GM23338 (cell line): Measurements from ENCODE around the gene THSD4. TPM values are rescaled to one million over a fixed set of nuclear protein-coding genes. Genes with fewer than 3 reads are reported as not detected.

Source experiments
- ATAC-seq: fragments of 200-7000 bp; cut with Tn5 transposase; 3 replicates; pipeline ENCODE4 v1.9.1; 2020
- DNase-seq: peaks from one replicate; pipeline ENCODE4 v3.0.0-alpha.2; 2015; ENCODE audit warnings: low spot score
- H2AFZ ChIP-seq: fragments of 200-600 bp; sonication (generic); 2 replicates; pipeline ENCODE4 v1.8.0; 2016; ENCODE audit warnings: antibody characterized with exemption, mild to moderate bottlenecking, moderate library complexity
- H3F3A ChIP-seq: fragments of 200-600 bp; sonication (generic); replicated peaks from 2 replicates; pipeline ENCODE4 v1.8.0; 2017; ENCODE audit warnings: antibody characterized with exemption, mixed run types, low read depth
- H3K27ac ChIP-seq: fragments of 200-600 bp; sonication (generic); 2 replicates; pipeline ENCODE4 v1.6.1; 2016; ENCODE audit warnings: low read depth
- H3K27me3 ChIP-seq: fragments of 200-600 bp; sonication (generic); 2 replicates; pipeline ENCODE4 v1.8.0; 2016; ENCODE audit warnings: mild to moderate bottlenecking, mixed run types, moderate library complexity; ENCODE audit not compliant: insufficient read depth
- H3K36me3 ChIP-seq: fragments of 200-600 bp; sonication (generic); 2 replicates; pipeline ENCODE4 v1.8.0; 2016; ENCODE audit warnings: mild to moderate bottlenecking; ENCODE audit not compliant: insufficient read depth
- H3K4me1 ChIP-seq: fragments of 200-600 bp; sonication (generic); 2 replicates; pipeline ENCODE4 v1.8.0; 2016; ENCODE audit warnings: mild to moderate bottlenecking, moderate library complexity; ENCODE audit not compliant: insufficient read depth
- H3K4me2 ChIP-seq: fragments of 200-600 bp; sonication (generic); 2 replicates; pipeline ENCODE4 v1.7.1; 2017; ENCODE audit warnings: mixed run types
- H3K4me3 ChIP-seq: fragments of 200-600 bp; sonication (generic); 2 replicates; pipeline ENCODE4 v1.6.1; 2016; ENCODE audit warnings: mixed run types
- H3K79me2 ChIP-seq: fragments of 200-600 bp; sonication (generic); replicated peaks from 2 replicates; pipeline ENCODE4 v1.8.0; 2017; ENCODE audit warnings: mild to moderate bottlenecking; ENCODE audit not compliant: insufficient read depth
- H3K9me2 ChIP-seq: fragments of 200-600 bp; sonication (generic); 2 replicates; pipeline ENCODE4 v1.8.0; 2017; ENCODE audit not compliant: insufficient read depth
- H4K20me1 ChIP-seq: fragments of 200-600 bp; sonication (generic); replicated peaks from 2 replicates; pipeline ENCODE4 v1.8.0; 2017; ENCODE audit warnings: mild to moderate bottlenecking; ENCODE audit not compliant: insufficient read depth
- H3K27ac Mint-ChIP-seq: 2 replicates; pipeline ENCODE4 v1.8.0; 2020; ENCODE audit warnings: inconsistent platforms, mild to moderate bottlenecking, moderate library complexity, mixed read lengths
- H3K27me3 Mint-ChIP-seq: 3 replicates; pipeline ENCODE4 v1.8.0; 2022; ENCODE audit warnings: low read depth, mild to moderate bottlenecking, moderate library complexity, mixed read lengths, inconsistent platforms; ENCODE audit not compliant: insufficient read depth, poor library complexity
- H3K36me3 Mint-ChIP-seq: 3 replicates; pipeline ENCODE4 v1.8.0; 2021; ENCODE audit warnings: low read depth, mild to moderate bottlenecking, inconsistent platforms, moderate library complexity, mixed read lengths
- H3K4me1 Mint-ChIP-seq: 3 replicates; pipeline ENCODE4 v1.8.0; 2020; ENCODE audit warnings: mild to moderate bottlenecking, inconsistent platforms, mixed read lengths
- H3K4me3 Mint-ChIP-seq: 3 replicates; pipeline ENCODE4 v1.8.0; 2021; ENCODE audit warnings: moderate library complexity, mild to moderate bottlenecking, inconsistent platforms, mixed read lengths
- H3K9me3 Mint-ChIP-seq: 3 replicates; pipeline ENCODE4 v1.8.0; 2020; ENCODE audit warnings: moderate library complexity, mild to moderate bottlenecking, inconsistent platforms, mixed read lengths
- CREB1 ChIP-seq: fragments of 250-450 bp; sonication (Bioruptor Pico); IDR thresholded peaks from 2 replicates; pipeline ENCODE4 v1.5.0; 2020; ENCODE audit warnings: low read depth, mild to moderate bottlenecking, moderate library complexity
- EZH2 ChIP-seq: fragments of 200-600 bp; sonication (generic); IDR thresholded peaks from one replicate; pipeline ENCODE4 v1.8.0; 2017; ENCODE audit warnings: antibody characterized with exemption, mild to moderate bottlenecking, low read depth; ENCODE audit not compliant: unreplicated experiment
- STAT1 ChIP-seq: IDR thresholded peaks from one replicate; pipeline ENCODE4 v1.6.1; 2016; ENCODE audit warnings: antibody characterized with exemption; ENCODE audit not compliant: unreplicated experiment
- ZNF331 ChIP-seq: fragments of 250-450 bp; sonication (Bioruptor Pico); IDR thresholded peaks from 2 replicates; pipeline ENCODE4 v1.5.0; 2020; ENCODE audit warnings: low read depth, mild to moderate bottlenecking, moderate library complexity
- polyA plus RNA-seq: library from polyadenylated mRNA; unstranded; fragments of >200 nt; fragmentation: Nextera tagmentation; extraction: Ambion mirVana; gene quantifications from 2 replicates; pipeline ENCODE4 v1.2.1, GENCODE V29; 2016
- total RNA-seq: library from RNA; depleted of rRNA; stranded (reverse); fragments of >200 nt; shearing (Covaris generic); gene quantifications from 2 replicates; pipeline ENCODE4 v1.2.3, GENCODE V29; 2014
- TF ChIP-seq, protein P1 (sequence below): IDR thresholded peaks from 2 replicates; pipeline ENCODE4 v1.6.1; 2016; ENCODE audit warnings: antibody characterized with exemption
- TF ChIP-seq, protein P2 (sequence below): fragments of 250-450 bp; sonication (Bioruptor Pico); IDR thresholded peaks from 2 replicates; pipeline ENCODE4 v1.5.0; 2020; ENCODE audit warnings: mild to moderate bottlenecking, moderate library complexity
- TF ChIP-seq, protein P3 (sequence below): IDR thresholded peaks from one replicate; pipeline ENCODE4 v1.6.1; 2018; ENCODE audit warnings: antibody characterized with exemption; ENCODE audit not compliant: unreplicated experiment

THSD4 gene
- total and polyA plus RNA-seq, 2 experiments from 2014 or later, result 2.0 to 7.4 TPM

DNA sequence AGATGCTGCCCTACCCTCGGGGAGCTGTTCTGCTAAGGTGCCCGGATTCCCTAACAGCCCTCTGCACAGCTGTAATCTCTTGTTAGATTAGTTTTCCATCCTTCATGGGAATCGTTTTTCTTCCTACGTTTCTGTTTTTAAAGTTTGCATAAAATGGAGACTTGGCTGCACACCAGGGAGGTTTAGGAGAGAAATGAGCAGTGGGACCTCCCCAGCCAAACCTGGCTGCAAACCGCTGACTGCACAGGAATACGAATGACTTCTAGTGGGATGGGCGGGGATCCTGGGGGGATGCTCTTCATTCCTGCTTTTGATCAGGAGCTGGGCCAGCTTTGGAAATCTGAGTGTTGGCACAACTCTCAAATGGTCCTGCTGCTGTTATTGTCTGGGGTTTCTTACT is 77.5 kb downstream of the THSD4 start:
- H4K20me1 ChIP-seq, result no peaks in the 10 kb centered on the region
- H3K9me2 ChIP-seq, result no peaks in the 10 kb centered on the region
- H3K36me3 ChIP-seq, result no peaks in the 10 kb centered on the region
- no peaks in the 10 kb centered on the region for H3K27me3 ChIP-seq
- Mint-ChIP-seq H3K4me3 (no peak overlapping the region), H3K9me3 (no peaks in the 10 kb centered on the region), H3K36me3 (no peaks in the 10 kb centered on the region; the same call in 2 of the 3 replicates), H3K27me3 (peaks cover 4% of the 10 kb centered on the region), H3K4me1 (peaks cover 9% of the 10 kb centered on the region), H3K27ac (no peak overlapping the region)
- H2AFZ ChIP-seq, result no peak overlapping the region
- no peak overlapping the region for H3K4me3 ChIP-seq
- no peaks in the 10 kb centered on the region for H3F3A ChIP-seq
- ATAC-seq (no peak), DNase-seq (no peak)
- no peaks in the 10 kb centered on the region for H3K79me2 ChIP-seq
- H3K27ac ChIP-seq, result no peak overlapping the region
- H3K4me1 ChIP-seq, result peaks cover 3% of the 10 kb centered on the region
- TF ChIP-seq ZNF331 (CRISPR knock-in tag), result no peak
- no peak for TF ChIP-seq STAT1
- TF ChIP-seq, protein P1, sequence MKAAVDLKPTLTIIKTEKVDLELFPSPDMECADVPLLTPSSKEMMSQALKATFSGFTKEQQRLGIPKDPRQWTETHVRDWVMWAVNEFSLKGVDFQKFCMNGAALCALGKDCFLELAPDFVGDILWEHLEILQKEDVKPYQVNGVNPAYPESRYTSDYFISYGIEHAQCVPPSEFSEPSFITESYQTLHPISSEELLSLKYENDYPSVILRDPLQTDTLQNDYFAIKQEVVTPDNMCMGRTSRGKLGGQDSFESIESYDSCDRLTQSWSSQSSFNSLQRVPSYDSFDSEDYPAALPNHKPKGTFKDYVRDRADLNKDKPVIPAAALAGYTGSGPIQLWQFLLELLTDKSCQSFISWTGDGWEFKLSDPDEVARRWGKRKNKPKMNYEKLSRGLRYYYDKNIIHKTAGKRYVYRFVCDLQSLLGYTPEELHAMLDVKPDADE, result no peak
- TF ChIP-seq, protein P2, sequence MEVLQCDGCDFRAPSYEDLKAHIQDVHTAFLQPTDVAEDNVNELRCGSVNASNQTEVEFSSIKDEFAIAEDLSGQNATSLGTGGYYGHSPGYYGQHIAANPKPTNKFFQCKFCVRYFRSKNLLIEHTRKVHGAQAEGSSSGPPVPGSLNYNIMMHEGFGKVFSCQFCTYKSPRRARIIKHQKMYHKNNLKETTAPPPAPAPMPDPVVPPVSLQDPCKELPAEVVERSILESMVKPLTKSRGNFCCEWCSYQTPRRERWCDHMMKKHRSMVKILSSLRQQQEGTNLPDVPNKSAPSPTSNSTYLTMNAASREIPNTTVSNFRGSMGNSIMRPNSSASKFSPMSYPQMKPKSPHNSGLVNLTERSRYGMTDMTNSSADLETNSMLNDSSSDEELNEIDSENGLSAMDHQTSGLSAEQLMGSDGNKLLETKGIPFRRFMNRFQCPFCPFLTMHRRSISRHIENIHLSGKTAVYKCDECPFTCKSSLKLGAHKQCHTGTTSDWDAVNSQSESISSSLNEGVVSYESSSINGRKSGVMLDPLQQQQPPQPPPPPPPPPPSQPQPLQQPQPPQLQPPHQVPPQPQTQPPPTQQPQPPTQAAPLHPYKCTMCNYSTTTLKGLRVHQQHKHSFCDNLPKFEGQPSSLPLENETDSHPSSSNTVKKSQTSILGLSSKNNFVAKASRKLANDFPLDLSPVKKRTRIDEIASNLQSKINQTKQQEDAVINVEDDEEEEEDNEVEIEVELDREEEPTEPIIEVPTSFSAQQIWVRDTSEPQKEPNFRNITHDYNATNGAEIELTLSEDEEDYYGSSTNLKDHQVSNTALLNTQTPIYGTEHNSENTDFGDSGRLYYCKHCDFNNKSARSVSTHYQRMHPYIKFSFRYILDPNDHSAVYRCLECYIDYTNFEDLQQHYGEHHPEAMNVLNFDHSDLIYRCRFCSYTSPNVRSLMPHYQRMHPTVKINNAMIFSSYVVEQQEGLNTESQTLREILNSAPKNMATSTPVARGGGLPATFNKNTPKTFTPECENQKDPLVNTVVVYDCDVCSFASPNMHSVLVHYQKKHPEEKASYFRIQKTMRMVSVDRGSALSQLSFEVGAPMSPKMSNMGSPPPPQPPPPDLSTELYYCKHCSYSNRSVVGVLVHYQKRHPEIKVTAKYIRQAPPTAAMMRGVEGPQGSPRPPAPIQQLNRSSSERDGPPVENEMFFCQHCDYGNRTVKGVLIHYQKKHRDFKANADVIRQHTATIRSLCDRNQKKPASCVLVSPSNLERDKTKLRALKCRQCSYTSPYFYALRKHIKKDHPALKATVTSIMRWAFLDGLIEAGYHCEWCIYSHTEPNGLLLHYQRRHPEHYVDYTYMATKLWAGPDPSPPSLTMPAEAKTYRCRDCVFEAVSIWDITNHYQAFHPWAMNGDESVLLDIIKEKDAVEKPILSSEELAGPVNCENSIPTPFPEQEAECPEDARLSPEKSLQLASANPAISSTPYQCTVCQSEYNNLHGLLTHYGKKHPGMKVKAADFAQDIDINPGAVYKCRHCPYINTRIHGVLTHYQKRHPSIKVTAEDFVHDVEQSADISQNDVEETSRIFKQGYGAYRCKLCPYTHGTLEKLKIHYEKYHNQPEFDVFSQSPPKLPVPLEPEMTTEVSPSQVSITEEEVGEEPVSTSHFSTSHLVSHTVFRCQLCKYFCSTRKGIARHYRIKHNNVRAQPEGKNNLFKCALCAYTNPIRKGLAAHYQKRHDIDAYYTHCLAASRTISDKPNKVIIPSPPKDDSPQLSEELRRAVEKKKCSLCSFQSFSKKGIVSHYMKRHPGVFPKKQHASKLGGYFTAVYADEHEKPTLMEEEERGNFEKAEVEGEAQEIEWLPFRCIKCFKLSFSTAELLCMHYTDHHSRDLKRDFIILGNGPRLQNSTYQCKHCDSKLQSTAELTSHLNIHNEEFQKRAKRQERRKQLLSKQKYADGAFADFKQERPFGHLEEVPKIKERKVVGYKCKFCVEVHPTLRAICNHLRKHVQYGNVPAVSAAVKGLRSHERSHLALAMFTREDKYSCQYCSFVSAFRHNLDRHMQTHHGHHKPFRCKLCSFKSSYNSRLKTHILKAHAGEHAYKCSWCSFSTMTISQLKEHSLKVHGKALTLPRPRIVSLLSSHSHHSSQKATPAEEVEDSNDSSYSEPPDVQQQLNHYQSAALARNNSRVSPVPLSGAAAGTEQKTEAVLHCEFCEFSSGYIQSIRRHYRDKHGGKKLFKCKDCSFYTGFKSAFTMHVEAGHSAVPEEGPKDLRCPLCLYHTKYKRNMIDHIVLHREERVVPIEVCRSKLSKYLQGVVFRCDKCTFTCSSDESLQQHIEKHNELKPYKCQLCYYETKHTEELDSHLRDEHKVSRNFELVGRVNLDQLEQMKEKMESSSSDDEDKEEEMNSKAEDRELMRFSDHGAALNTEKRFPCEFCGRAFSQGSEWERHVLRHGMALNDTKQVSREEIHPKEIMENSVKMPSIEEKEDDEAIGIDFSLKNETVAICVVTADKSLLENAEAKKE (CRISPR knock-in tag), result no peak
- TF ChIP-seq CREB1 (CRISPR knock-in tag), result no peak
- no peak for TF ChIP-seq EZH2
- TF ChIP-seq, protein P3, sequence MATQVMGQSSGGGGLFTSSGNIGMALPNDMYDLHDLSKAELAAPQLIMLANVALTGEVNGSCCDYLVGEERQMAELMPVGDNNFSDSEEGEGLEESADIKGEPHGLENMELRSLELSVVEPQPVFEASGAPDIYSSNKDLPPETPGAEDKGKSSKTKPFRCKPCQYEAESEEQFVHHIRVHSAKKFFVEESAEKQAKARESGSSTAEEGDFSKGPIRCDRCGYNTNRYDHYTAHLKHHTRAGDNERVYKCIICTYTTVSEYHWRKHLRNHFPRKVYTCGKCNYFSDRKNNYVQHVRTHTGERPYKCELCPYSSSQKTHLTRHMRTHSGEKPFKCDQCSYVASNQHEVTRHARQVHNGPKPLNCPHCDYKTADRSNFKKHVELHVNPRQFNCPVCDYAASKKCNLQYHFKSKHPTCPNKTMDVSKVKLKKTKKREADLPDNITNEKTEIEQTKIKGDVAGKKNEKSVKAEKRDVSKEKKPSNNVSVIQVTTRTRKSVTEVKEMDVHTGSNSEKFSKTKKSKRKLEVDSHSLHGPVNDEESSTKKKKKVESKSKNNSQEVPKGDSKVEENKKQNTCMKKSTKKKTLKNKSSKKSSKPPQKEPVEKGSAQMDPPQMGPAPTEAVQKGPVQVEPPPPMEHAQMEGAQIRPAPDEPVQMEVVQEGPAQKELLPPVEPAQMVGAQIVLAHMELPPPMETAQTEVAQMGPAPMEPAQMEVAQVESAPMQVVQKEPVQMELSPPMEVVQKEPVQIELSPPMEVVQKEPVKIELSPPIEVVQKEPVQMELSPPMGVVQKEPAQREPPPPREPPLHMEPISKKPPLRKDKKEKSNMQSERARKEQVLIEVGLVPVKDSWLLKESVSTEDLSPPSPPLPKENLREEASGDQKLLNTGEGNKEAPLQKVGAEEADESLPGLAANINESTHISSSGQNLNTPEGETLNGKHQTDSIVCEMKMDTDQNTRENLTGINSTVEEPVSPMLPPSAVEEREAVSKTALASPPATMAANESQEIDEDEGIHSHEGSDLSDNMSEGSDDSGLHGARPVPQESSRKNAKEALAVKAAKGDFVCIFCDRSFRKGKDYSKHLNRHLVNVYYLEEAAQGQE, result no peak
- H3K4me2 ChIP-seq, result no peak overlapping the region
